ENCODE results near the gene CHRNB4.

DNA sequence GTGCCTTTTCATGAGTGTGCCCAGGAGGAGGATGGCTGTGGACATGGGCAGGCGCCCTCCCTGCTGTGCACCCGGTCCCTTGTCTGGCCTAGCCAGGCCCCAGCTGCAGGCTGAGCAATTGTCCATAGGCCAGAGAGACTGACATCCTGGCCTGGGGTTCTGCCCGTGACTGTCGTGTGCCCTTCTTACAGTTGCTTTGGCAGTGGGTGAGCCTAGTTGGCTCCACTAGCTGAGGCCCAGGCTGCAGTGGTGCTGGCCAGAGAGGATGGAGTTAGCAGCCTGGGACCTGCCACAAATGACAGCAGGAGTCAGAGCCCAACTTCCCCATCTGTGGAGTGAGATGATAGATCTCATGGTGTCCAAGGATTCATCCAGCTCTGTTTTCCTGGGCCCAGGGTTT is 9.0 kb upstream of the CHRNB4 start:
- no peak for TF ChIP-seq EZH2 (IDR thresholded peaks at IDR 0.05; ENCODE audit: borderline replicate concordance, insufficient read depth, low read depth, low read length, poor library complexity, severe bottlenecking)
- TF ChIP-seq, protein P1, sequence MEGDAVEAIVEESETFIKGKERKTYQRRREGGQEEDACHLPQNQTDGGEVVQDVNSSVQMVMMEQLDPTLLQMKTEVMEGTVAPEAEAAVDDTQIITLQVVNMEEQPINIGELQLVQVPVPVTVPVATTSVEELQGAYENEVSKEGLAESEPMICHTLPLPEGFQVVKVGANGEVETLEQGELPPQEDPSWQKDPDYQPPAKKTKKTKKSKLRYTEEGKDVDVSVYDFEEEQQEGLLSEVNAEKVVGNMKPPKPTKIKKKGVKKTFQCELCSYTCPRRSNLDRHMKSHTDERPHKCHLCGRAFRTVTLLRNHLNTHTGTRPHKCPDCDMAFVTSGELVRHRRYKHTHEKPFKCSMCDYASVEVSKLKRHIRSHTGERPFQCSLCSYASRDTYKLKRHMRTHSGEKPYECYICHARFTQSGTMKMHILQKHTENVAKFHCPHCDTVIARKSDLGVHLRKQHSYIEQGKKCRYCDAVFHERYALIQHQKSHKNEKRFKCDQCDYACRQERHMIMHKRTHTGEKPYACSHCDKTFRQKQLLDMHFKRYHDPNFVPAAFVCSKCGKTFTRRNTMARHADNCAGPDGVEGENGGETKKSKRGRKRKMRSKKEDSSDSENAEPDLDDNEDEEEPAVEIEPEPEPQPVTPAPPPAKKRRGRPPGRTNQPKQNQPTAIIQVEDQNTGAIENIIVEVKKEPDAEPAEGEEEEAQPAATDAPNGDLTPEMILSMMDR (IDR thresholded peaks at IDR 0.05), result no peak
